Vagina (tissue), 2 donors: Measurements from ENCODE around the gene NLGN1.

Source experiments
- CTCF ChIP-seq, 3 experiments: fragments of 450-650 bp in 2 of 3; fragments of 200-600 bp in 1 of 3; sonication (generic) in 1 of 3; IDR thresholded peaks; one replicate each; pipeline ENCODE4 v1.5.1; 2017 to 2019; ENCODE audit warnings: antibody characterized with exemption in 3 of 3, mild to moderate bottlenecking in 2 of 3, moderate library complexity in 2 of 3
- POLR2A ChIP-seq, 2 donors: fragments of 450-650 bp; IDR thresholded peaks; one replicate each; pipeline ENCODE4 v1.6.1; 2017; ENCODE audit warnings: antibody characterized with exemption in 2 of 2, mild to moderate bottlenecking in 2 of 2, moderate library complexity in 2 of 2

- TF ChIP-seq CTCF (IDR thresholded peaks at IDR 0.05) (no peak), POLR2A (IDR thresholded peaks at IDR 0.05) (no peak)
These were observed 399.3 kb downstream of the NLGN1 start for GRCh38 chr3:173796890-173797289.
